NCI-H82 treated with DMSO at 0.1 percent for 48 hours (cell line): ENCODE results near the gene CDH23.

Experiments
- DNase-seq: peaks from one replicate; lab custom pipeline; 2025; ENCODE audit not compliant: unreplicated experiment; lab: John Stamatoyannopoulos, UW

CDH23 gene

GRCh38 chr10:71727738-71728737 lies 331.3 kb downstream of the CDH23 start:
- DNase-seq, result peak; percentile 42

DNA sequence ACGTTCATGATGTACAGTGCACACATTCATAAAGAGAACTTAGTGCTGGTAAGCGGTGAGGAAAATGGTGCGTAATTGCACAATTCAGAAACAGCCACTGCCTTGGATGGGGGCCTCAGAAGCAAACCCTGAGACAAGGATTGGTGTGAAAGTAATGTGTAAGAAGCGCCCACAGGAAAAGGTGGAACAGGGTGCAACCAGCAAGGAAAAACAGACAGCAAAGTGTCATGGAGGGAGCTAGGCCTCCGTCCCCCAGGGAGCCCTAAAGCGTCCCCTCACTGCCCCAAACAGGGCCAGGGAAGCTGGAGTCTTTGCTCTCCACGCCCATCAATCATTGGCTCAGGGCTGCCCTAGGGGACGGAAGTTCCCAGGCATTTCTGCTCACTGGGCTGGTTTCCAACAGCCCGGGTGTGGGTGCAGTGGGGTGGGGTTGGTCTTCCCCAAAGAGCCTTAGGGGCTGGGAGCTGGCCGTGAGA lies 332.5 kb downstream of the CDH23 start:
- no peak for DNase-seq

DNA sequence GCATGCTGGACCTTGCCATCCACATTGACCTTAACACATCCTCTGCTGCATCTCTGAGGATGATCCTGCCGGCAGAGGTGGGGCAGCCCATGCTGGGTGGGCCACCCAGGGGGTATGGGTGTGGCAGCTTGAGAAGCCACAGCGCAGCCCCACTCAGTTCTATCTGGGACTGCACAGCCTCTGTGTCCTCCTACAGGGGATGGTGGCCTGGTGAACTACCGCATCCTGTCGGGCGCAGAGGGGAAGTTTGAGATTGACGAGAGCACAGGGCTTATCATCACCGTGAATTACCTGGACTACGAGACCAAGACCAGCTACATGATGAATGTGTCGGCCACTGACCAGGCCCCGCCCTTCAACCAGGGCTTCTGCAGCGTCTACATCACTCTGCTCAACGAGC lies 335.1 kb downstream of the CDH23 start:
- no peak for DNase-seq

GRCh38 chr10:71734797-71735196 lies 338.1 kb downstream of the CDH23 start:
- no peak for DNase-seq

DNA sequence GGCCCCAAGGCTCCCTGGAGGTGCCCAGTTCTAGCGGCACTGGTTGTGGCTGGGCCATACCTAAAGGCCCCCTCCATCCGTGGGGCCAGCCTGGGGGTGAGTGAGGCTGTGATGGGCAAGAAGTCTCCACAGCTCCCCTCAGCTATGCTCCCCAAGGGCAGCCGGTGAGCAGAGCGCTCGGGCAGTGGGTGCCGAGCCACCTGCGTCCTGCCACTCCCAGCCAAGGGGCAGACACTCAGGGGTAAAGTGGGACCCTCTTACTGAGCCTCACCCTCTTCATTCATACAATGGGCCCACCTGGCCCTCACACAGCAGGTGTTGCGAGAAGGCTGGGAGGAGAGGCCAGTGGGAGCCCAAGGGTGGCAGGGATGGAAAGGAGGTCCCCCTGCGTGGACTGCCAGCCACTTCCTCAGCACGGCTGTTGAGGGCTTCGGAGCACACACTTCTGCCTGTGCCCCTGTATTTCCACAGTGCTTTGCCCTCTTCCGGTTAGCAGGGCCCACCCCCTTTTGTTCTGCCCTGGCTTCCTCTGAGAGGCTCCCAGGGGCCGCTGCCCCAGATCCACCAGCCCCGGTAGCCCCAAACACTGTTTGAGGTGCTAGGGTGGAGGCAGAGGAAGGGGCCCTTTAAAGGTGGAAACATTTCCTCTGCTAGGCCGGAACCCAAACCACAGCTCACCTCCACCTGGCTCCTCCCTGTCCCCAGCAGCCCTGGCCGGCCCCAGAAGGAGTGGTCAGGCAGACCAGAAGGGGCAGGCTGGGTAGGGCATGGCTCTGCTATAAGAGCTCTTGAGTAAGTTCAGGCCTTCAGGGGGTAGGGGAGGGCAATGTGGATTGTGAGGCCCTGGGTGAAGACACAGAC lies 339.2 kb downstream of the CDH23 start:
- DNase-seq, result no peak

GRCh38 chr10:71736570-71736952 lies 339.8 kb downstream of the CDH23 start:
- no peak for DNase-seq

GRCh38 chr10:71737001-71737833 lies 340.5 kb downstream of the CDH23 start:
- no peak for DNase-seq

DNA sequence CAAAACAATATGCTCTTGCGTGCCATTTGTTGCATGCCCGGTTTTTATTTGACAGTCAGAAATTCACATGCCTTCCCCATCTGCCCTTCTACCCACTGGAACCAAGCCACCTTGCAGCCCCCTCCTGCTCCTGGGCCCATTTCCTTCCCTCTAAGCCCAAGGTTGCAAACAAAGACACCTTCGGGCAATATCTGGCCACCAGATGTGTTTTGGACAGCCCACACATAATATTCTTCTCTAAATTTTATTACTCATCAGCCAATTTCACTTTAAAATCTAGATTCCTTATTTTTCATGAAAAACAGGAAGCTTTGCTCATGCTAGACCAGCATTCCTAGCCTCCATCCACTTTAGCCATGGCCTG lies 341.1 kb downstream of the CDH23 start:
- DNase-seq, result no peak

GRCh38 chr10:71739358-71739900 lies 342.7 kb downstream of the CDH23 start:
- DNase-seq, result no peak

GRCh38 chr10:71740069-71740653 lies 343.4 kb downstream of the CDH23 start:
- no peak for DNase-seq

DNA sequence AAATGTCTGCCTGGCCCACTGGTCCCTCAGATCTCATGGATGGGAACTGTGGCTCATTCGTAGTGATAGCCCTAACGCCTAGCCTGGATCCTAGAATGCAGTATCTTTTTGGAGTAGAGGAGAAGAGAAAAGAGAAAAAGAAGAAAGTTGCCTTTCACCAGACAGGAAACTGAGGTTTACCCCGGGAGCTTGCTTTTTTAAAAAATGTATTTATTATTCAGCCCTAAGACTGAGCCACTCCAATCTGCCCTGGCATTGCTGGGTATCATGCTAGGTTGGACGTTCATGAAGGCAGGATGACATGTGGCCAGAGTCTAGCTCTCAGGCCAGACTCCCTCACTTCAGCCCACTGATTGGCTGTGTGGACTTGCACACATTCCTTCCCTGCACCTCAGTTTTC lies 344.3 kb downstream of the CDH23 start:
- DNase-seq, result no peak

DNA sequence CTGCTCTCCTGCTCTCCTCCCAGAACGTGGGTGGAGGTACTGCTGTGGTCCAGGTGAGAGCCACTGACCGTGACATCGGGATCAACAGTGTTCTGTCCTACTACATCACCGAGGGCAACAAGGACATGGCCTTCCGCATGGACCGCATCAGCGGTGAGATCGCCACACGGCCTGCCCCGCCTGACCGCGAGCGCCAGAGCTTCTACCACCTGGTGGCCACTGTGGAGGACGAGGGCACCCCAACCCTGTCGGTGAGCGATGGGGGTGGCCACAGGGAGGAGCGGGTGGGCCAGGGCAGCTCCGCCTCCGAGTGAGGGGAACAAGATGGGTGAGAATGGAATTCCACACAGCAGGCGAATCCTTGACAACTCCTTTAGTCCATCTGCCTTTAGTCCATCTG lies 345.0 kb downstream of the CDH23 start:
- no peak for DNase-seq

DNA sequence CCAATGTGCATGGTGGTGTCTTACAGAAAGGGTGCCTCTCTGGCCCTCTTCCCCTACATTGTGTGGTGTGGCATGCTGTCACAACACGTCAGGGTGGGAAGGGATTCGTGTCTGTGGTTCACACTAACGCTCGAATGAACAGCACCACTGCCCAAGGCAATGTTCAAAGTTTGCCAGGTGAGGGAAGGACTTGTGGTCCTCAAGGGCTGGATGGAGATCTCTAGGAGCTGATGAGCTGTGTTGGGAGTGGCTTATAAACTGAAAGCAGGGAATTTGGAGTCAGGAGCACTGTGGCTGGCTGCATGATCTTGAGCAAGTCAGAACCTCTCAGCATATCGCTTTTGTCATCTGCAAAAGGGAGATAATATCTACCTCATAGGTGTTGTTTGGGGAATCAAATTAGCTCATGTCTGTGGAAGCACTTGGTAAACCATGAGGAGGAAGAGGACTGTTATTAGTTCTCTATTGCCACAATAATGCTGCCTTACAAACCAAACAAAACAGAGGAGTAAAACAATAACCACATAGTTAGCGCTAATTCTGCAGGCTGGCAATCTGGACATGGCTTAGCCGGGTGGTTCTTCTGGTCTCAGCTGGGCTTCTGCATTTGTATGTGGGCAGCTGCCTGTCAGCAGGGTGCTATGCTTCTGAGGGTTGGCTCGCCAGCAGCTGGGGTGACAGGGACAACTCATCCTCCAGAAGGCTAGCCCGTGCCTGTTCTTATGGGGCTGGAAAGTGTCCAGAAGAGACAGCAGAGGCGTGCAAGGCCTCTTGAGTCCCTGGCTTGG lies 345.8 kb downstream of the CDH23 start:
- DNase-seq, result no peak

DNA sequence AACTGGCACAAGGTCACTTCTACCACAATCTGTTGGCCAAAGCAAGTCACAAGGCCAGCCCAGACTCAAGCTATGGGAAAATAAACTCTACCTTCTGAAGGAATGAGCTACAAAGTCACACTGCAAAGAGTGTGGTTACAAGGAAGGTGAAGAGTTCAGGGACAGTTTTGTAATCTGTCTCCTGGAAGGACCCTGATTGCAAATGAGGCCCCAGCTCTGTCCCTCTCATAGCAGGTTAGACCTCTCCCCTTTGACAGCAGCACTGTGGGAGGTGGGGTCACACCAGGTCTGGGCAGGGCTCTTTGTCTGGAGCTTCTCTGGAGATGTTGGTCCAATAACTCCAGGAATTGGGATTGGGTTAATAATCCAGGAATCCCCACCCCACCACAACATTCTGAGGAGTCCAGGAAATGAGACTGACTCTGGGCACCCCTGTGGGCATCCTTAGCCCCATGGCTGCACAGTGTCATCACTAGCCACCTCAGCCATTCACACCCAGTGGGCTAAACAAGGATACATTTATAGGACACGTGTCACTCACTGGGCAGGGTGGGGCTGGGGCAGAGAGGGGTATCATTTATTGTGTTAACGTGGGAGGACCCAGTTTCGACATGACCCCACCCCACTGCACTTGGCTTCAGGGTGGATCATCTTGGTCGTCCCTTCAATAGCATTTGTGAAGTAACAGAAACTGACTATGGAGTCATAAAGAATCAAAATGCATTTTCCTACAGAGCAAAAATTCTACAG lies 346.5 kb downstream of the CDH23 start:
- DNase-seq, result no peak

GRCh38 chr10:71743866-71744265 lies 347.1 kb downstream of the CDH23 start:
- DNase-seq, result no peak

GRCh38 chr10:71744897-71745663 lies 348.4 kb downstream of the CDH23 start:
- DNase-seq, result no peak

- DNase-seq, result no peak
These were observed 349.0 kb downstream of the CDH23 start for GRCh38 chr10:71745664-71746250.
